B cell (primary cell): ENCODE measurements around the gene KLHL15. TPM values are rescaled to one million over a fixed set of nuclear protein-coding genes. Genes with fewer than 3 reads are reported as not detected.
"Not testable (repeated sequence)": the region's sequence is repeated elsewhere in the genome, so short reads cannot be mapped to it uniquely, and the experiment has no call there.

Experiments used
- ATAC-seq: fragments of 200-7000 bp; cut with Tn5 transposase; one replicate; pipeline ENCODE4 v1.10.0; 2021; ENCODE audit warnings: low read depth, mild to moderate bottlenecking, moderate number of reproducible peaks, moderate library complexity
- CTCF ChIA-PET: fragments of 350-600 bp; sonication (Branson Sonifier 250); formaldehyde crosslinking; loops from one replicate; lab custom pipeline; 2021; ENCODE audit warnings: antibody characterized with exemption, inconsistent platforms; lab: Charles Lee
- POLR2A ChIA-PET: fragments of 350-600 bp; sonication (Branson Sonifier 250); formaldehyde crosslinking; loops from one replicate; lab custom pipeline; 2021; ENCODE audit warnings: antibody characterized with exemption; lab: Charles Lee
- DNase-seq: peaks from one replicate; pipeline ENCODE4 v3.0.0; 2013
- H2AFZ ChIP-seq: 2 replicates; pipeline ENCODE4 v1.6.1; 2012; ENCODE audit warnings: mild to moderate bottlenecking, low read depth, low read length; ENCODE audit not compliant: insufficient read depth, poor library complexity, severe bottlenecking
- H3K27ac ChIP-seq, 2 donors: 1 replicate in 1 of 2; 2 replicates in 1 of 2; pipeline ENCODE4 v1.5.1; 2012 to 2013; ENCODE audit warnings: low read length in 2 of 2, mild to moderate bottlenecking in 2 of 2, moderate library complexity in 1 of 2
- H3K27me3 ChIP-seq, 4 experiments: fragments of 200-600 bp in 1 of 4; sonication (generic) in 1 of 4; replicated peaks in 1 of 4; 1 replicate in 2 of 4; 2 replicates in 2 of 4; pipeline versions ENCODE4 v1.6.1 to v1.7.0; 2013 to 2016; ENCODE audit warnings: low read length in 3 of 4, mild to moderate bottlenecking in 2 of 4, mixed read lengths in 1 of 4, moderate library complexity in 1 of 4; ENCODE audit not compliant: insufficient read depth in 4 of 4, control insufficient read depth in 3 of 4; ENCODE audit errors: control extremely low read depth in 1 of 4
- H3K36me3 ChIP-seq, 2 experiments: replicated peaks in 1 of 2; 1 replicate in 1 of 2; 2 replicates in 1 of 2; pipeline versions ENCODE4 v1.6.1 to v1.7.1; 2013; ENCODE audit warnings: low read length in 1 of 2; ENCODE audit not compliant: insufficient read depth in 2 of 2, control insufficient read depth in 1 of 2; ENCODE audit errors: control extremely low read depth in 1 of 2, extremely low read depth in 1 of 2
- H3K4me1 ChIP-seq, 2 donors: fragments of 200-600 bp in 1 of 2; sonication (generic) in 1 of 2; 1 replicate in 1 of 2; 2 replicates in 1 of 2; pipeline versions ENCODE4 v1.5.1 to v1.6.1; 2013 to 2017; ENCODE audit warnings: low read length in 2 of 2; ENCODE audit not compliant: control insufficient read depth in 2 of 2, insufficient read depth in 2 of 2
- H3K4me2 ChIP-seq: replicated peaks from 2 replicates; pipeline ENCODE3; 2012; ENCODE audit warnings: mild to moderate bottlenecking, low read depth, low read length; ENCODE audit not compliant: poor library complexity, severe bottlenecking
- H3K4me3 ChIP-seq, 5 experiments: fragments of 200-600 bp in 1 of 5; sonication (generic) in 1 of 5; 1 replicate in 3 of 5; 2 replicates in 2 of 5; pipeline versions ENCODE4 v1.5.1 to v1.7.0; 2011 to 2016; ENCODE audit warnings: low read length in 4 of 5, mild to moderate bottlenecking in 4 of 5, low read depth in 2 of 5, control low read depth in 1 of 5, moderate library complexity in 1 of 5; ENCODE audit not compliant: insufficient read depth in 1 of 5; ENCODE audit errors: control extremely low read depth in 1 of 5, extremely low read depth in 1 of 5
- H3K79me2 ChIP-seq: fragments of 200-600 bp; sonication (generic); one replicate; pipeline ENCODE4 v1.6.0; 2016; ENCODE audit warnings: low read length; ENCODE audit not compliant: control insufficient read depth, insufficient read depth
- H3K9ac ChIP-seq: fragments of 200-600 bp; sonication (generic); 2 replicates; pipeline ENCODE4 v1.6.1; 2017; ENCODE audit warnings: mild to moderate bottlenecking, low read length, moderate library complexity
- H3K9me3 ChIP-seq, 3 donors: one replicate each; pipeline versions ENCODE4 v1.6.1 to v1.7.1; 2013; ENCODE audit warnings: low read length in 2 of 3; ENCODE audit not compliant: control insufficient read depth in 2 of 3, insufficient read depth in 1 of 3; ENCODE audit errors: control extremely low read depth in 1 of 3
- H4K20me1 ChIP-seq: 2 replicates; pipeline ENCODE4 v1.6.0; 2012; ENCODE audit warnings: mild to moderate bottlenecking, low read length; ENCODE audit not compliant: insufficient read depth, control insufficient read depth, poor library complexity, severe bottlenecking
- H3K27ac Mint-ChIP-seq: one replicate; pipeline ENCODE4 v1.8.0; 2021; ENCODE audit warnings: mixed read lengths
- H3K27me3 Mint-ChIP-seq: one replicate; pipeline ENCODE4 v1.8.0; 2021; ENCODE audit warnings: mixed read lengths
- H3K4me1 Mint-ChIP-seq: one replicate; pipeline ENCODE4 v1.8.0; 2021; ENCODE audit warnings: mixed read lengths
- H3K4me3 Mint-ChIP-seq: one replicate; pipeline ENCODE4 v1.8.0; 2021; ENCODE audit warnings: mixed read lengths
- H3K9me3 Mint-ChIP-seq: one replicate; pipeline ENCODE4 v1.8.0; 2022; ENCODE audit warnings: mixed read lengths; ENCODE audit not compliant: insufficient read depth
- EZH2 ChIP-seq: IDR thresholded peaks from 2 replicates; pipeline ENCODE4 v1.6.1; 2012; ENCODE audit warnings: borderline replicate concordance, low read depth, mild to moderate bottlenecking, moderate library complexity, low read length; ENCODE audit not compliant: insufficient read depth, poor library complexity, severe bottlenecking
- WGBS: methylation state at CpG from one replicate; pipeline ENCODE4 v1.1.5; 2013; ENCODE audit warnings: missing lambda C conversion rate; ENCODE audit not compliant: insufficient coverage; 5-methylcytosine and 5-hydroxymethylcytosine counted together
- intact Hi-C: fragments of 100-400 bp; cut with micrococcal nuclease; formaldehyde crosslinking; loops from one replicate; pipeline ENCODE4 v1.10.0; 2022
- polyA plus RNA-seq: library from polyadenylated mRNA; depleted of rRNA; stranded (reverse); fragments of >200 nt; gene quantifications from 2 replicates; pipeline ENCODE4 v1.2.3, GENCODE V29; 2012
- total RNA-seq, 2 donors: library from RNA; stranded (reverse); fragments of 120-200 nt in 1 of 2; gene quantifications; 1 replicate in 1 of 2; 2 replicates in 1 of 2; pipeline versions ENCODE4 v1.2.3 to v1.2.4, GENCODE V29; 2013 to 2022
- TF ChIP-seq, protein P1 (sequence below): fragments of 200-600 bp; IDR thresholded peaks from one replicate; pipeline ENCODE4 v1.8.0; 2022; ENCODE audit warnings: antibody characterized with exemption, mild to moderate bottlenecking

KLHL15 gene
- total and polyA plus RNA-seq, 2 donors (not counting 1 experiment from before 2014, with no cell fraction given), result 5.4 to 8.2 TPM

DNA sequence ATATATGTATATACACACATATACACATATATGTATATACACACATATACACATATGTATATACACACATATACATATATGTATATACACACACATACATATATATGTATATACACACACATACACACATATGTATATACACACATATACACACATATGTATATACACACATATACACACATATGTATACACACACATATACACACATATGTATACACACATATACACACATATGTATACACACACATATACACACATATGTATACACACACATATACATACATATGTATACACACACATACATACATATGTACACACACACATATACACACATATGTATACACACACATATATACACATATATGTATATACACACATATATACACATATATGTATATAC is 19.1 kb upstream of the KLHL15 start:
- POLR2A ChIA-PET, H3K27ac Mint-ChIP-seq: not testable (repeated sequence)

GRCh38 chrX:24037729-24038128 is 10.7 kb upstream of the KLHL15 start:
- Mint-ChIP-seq H3K4me3 (no peak overlapping the region), H3K27ac (no peak overlapping the region), H3K9me3 (no peaks in the 10 kb centered on the region), H3K27me3 (no peaks in the 10 kb centered on the region), H3K4me1 (no peaks in the 10 kb centered on the region)
- no peaks in the 10 kb centered on the region for H3K36me3 ChIP-seq
- H3K27ac ChIP-seq, result no peak overlapping the region
- H3K27me3 ChIP-seq, result no peaks in the 10 kb centered on the region
- intact Hi-C loops, result no loop called here
- ChIA-PET CTCF (no interaction called here), POLR2A (no interaction called here)
- H3K9ac ChIP-seq, result no peak overlapping the region
- WGBS, result 92% methylated on average over 2 of the region's 4 CpGs
- no peak for DNase-seq
- no peaks in the 10 kb centered on the region for H3K79me2 ChIP-seq
- H3K9me3 ChIP-seq, result no peaks in the 10 kb centered on the region
- H3K4me1 ChIP-seq, result no peaks in the 10 kb centered on the region
- no peak for ATAC-seq
- no peaks in the 10 kb centered on the region for H4K20me1 ChIP-seq
- no peak for TF ChIP-seq EZH2
- TF ChIP-seq, protein P1, sequence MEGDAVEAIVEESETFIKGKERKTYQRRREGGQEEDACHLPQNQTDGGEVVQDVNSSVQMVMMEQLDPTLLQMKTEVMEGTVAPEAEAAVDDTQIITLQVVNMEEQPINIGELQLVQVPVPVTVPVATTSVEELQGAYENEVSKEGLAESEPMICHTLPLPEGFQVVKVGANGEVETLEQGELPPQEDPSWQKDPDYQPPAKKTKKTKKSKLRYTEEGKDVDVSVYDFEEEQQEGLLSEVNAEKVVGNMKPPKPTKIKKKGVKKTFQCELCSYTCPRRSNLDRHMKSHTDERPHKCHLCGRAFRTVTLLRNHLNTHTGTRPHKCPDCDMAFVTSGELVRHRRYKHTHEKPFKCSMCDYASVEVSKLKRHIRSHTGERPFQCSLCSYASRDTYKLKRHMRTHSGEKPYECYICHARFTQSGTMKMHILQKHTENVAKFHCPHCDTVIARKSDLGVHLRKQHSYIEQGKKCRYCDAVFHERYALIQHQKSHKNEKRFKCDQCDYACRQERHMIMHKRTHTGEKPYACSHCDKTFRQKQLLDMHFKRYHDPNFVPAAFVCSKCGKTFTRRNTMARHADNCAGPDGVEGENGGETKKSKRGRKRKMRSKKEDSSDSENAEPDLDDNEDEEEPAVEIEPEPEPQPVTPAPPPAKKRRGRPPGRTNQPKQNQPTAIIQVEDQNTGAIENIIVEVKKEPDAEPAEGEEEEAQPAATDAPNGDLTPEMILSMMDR, result no peak
- no peak overlapping the region for H3K4me3 ChIP-seq
- H3K4me2 ChIP-seq, result no peak overlapping the region
- no peak overlapping the region for H2AFZ ChIP-seq

More for the DNA sequence above, 19.1 kb upstream of the KLHL15 start:
- intact Hi-C loops, H3K79me2 ChIP-seq, H3K36me3 ChIP-seq, ATAC-seq, H4K20me1 ChIP-seq, H3K27me3 ChIP-seq, H3K4me1 Mint-ChIP-seq, H3K27ac ChIP-seq, H3K4me3 Mint-ChIP-seq, H3K9me3 ChIP-seq, CTCF ChIA-PET, H3K9ac ChIP-seq, H3K9me3 Mint-ChIP-seq, H3K4me2 ChIP-seq, H3K27me3 Mint-ChIP-seq, H2AFZ ChIP-seq, H3K4me1 ChIP-seq, DNase-seq, H3K4me3 ChIP-seq: not testable (repeated sequence)
